Breast epithelium (tissue), 4 donors: ENCODE measurements around the gene NWD2. TPM values are rescaled to one million over a fixed set of nuclear protein-coding genes. Genes with fewer than 3 reads are reported as not detected.

ENCODE experiments used
- DNase-seq, 2 donors: peaks; one replicate each; pipeline ENCODE4 v3.0.0-alpha.2; 2019; ENCODE audit warnings: low spot score in 2 of 2
- H3K27ac ChIP-seq, 2 donors: fragments of 200-600 bp; sonication (generic) in 1 of 2; one replicate each; pipeline ENCODE4 v1.5.1; 2016 to 2019; ENCODE audit warnings: mild to moderate bottlenecking in 1 of 2
- H3K27me3 ChIP-seq, 2 donors: fragments of 200-600 bp; sonication (generic) in 1 of 2; one replicate each; pipeline versions ENCODE4 v1.5.1 to v1.6.0; 2017 to 2019; ENCODE audit warnings: control low read depth in 1 of 2, mild to moderate bottlenecking in 1 of 2
- H3K36me3 ChIP-seq: fragments of 200-600 bp; one replicate; pipeline ENCODE4 v1.5.1; 2019
- H3K4me1 ChIP-seq, 2 donors: fragments of 200-600 bp; sonication (generic); one replicate each; pipeline ENCODE4 v1.5.1; 2016 to 2019; ENCODE audit warnings: control low read depth in 1 of 2
- H3K4me3 ChIP-seq, 3 donors: fragments of 200-600 bp; sonication (generic); 1 replicate in 2 of 3; 2 replicates in 1 of 3; pipeline ENCODE4 v1.5.1; 2016 to 2019; ENCODE audit warnings: mild to moderate bottlenecking in 3 of 3, moderate library complexity in 2 of 3
- H3K9me3 ChIP-seq, 2 donors: fragments of 200-600 bp; sonication (generic) in 1 of 2; one replicate each; pipeline ENCODE4 v1.5.1; 2016 to 2019; ENCODE audit warnings: control low read depth in 1 of 2
- POLR2A ChIP-seq: fragments of 450-650 bp; IDR thresholded peaks from one replicate; pipeline ENCODE4 v1.6.1; 2016; ENCODE audit warnings: antibody characterized with exemption, mild to moderate bottlenecking, moderate library complexity
- POLR2AphosphoS5 ChIP-seq, 3 donors: sonication (generic); formaldehyde crosslinking; IDR thresholded peaks; one replicate each; pipeline ENCODE4 v1.6.1; 2017; ENCODE audit warnings: antibody characterized with exemption in 3 of 3
- intact Hi-C: fragments of 100-400 bp; cut with DNase I; formaldehyde crosslinking; loops from one replicate; pipeline ENCODE4 v1.15.1; 2023; ENCODE audit warnings: low total_unique reads
- total RNA-seq, 3 donors: library from RNA; depleted of rRNA; stranded (reverse); fragments of >200 nt; gene quantifications; one replicate each; pipeline ENCODE4 v1.1.0, GENCODE V29; 2016
- TF ChIP-seq, protein P1 (sequence below), 3 donors: fragments of 450-650 bp; IDR thresholded peaks; one replicate each; pipeline ENCODE4 v1.5.1; 2016 to 2017; ENCODE audit warnings: antibody characterized with exemption in 3 of 3, mild to moderate bottlenecking in 3 of 3, moderate library complexity in 3 of 3

NWD2 gene
- total RNA-seq, 3 donors from 2014 or later, result 0.48 to 2.2 (median 0.66) TPM

GRCh38 chr4:37470245-37470644, 225.7 kb downstream of the NWD2 start:
- intact Hi-C loops, result no loop called here
- DNase-seq, result no peak
- Histone ChIP-seq H3K27ac (no peak overlapping the region), H3K4me3 (no peak overlapping the region), H3K9me3 (no peaks in the 10 kb centered on the region), H3K27me3 (no peaks in the 10 kb centered on the region), H3K36me3 (no peaks in the 10 kb centered on the region), H3K4me1 (no peaks in the 10 kb centered on the region)
- TF ChIP-seq POLR2AphosphoS5 (IDR thresholded peaks at IDR 0.05) (no peak), POLR2A (no peak)
- TF ChIP-seq, protein P1, sequence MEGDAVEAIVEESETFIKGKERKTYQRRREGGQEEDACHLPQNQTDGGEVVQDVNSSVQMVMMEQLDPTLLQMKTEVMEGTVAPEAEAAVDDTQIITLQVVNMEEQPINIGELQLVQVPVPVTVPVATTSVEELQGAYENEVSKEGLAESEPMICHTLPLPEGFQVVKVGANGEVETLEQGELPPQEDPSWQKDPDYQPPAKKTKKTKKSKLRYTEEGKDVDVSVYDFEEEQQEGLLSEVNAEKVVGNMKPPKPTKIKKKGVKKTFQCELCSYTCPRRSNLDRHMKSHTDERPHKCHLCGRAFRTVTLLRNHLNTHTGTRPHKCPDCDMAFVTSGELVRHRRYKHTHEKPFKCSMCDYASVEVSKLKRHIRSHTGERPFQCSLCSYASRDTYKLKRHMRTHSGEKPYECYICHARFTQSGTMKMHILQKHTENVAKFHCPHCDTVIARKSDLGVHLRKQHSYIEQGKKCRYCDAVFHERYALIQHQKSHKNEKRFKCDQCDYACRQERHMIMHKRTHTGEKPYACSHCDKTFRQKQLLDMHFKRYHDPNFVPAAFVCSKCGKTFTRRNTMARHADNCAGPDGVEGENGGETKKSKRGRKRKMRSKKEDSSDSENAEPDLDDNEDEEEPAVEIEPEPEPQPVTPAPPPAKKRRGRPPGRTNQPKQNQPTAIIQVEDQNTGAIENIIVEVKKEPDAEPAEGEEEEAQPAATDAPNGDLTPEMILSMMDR (IDR thresholded peaks at IDR 0.05), result no peak

GRCh38 chr4:37471093-37471492, 226.6 kb downstream of the NWD2 start:
- Histone ChIP-seq H3K27me3 (no peaks in the 10 kb centered on the region), H3K36me3 (no peaks in the 10 kb centered on the region), H3K4me3 (no peak overlapping the region), H3K4me1 (no peaks in the 10 kb centered on the region), H3K9me3 (no peaks in the 10 kb centered on the region), H3K27ac (no peak overlapping the region)
- TF ChIP-seq POLR2A (no peak), POLR2AphosphoS5 (IDR thresholded peaks at IDR 0.05) (no peak)
- TF ChIP-seq, protein P1 (IDR thresholded peaks at IDR 0.05), result no peak
- intact Hi-C loops, result no loop called here
- DNase-seq, result no peak

GRCh38 chr4:37471971-37472370, 227.4 kb downstream of the NWD2 start:
- peak in 1 of 2 donors; percentile 53 for DNase-seq
- no peaks in the 10 kb centered on the region for H3K36me3 ChIP-seq
- no peaks in the 10 kb centered on the region for H3K27me3 ChIP-seq
- H3K9me3 ChIP-seq, result no peaks in the 10 kb centered on the region
- no peak overlapping the region for H3K4me3 ChIP-seq
- H3K4me1 ChIP-seq, result no peaks in the 10 kb centered on the region
- intact Hi-C loops, result no loop called here
- TF ChIP-seq, protein P1 (IDR thresholded peaks at IDR 0.05), result no peak
- no peak for TF ChIP-seq POLR2AphosphoS5 (IDR thresholded peaks at IDR 0.05)
- no peak for TF ChIP-seq POLR2A
- H3K27ac ChIP-seq, result peak overlapping the region in 1 of 2 donors; percentile 63

GRCh38 chr4:37473807-37474206, 229.3 kb downstream of the NWD2 start:
- Histone ChIP-seq H3K4me3 (no peak overlapping the region), H3K27ac (no peak overlapping the region), H3K27me3 (no peaks in the 10 kb centered on the region), H3K36me3 (no peaks in the 10 kb centered on the region), H3K4me1 (no peaks in the 10 kb centered on the region), H3K9me3 (no peaks in the 10 kb centered on the region)
- DNase-seq, result no peak
- intact Hi-C loops, result no loop called here
- TF ChIP-seq, protein P1 (IDR thresholded peaks at IDR 0.05), result no peak
- no peak for TF ChIP-seq POLR2AphosphoS5 (IDR thresholded peaks at IDR 0.05)
- TF ChIP-seq POLR2A, result no peak

DNA sequence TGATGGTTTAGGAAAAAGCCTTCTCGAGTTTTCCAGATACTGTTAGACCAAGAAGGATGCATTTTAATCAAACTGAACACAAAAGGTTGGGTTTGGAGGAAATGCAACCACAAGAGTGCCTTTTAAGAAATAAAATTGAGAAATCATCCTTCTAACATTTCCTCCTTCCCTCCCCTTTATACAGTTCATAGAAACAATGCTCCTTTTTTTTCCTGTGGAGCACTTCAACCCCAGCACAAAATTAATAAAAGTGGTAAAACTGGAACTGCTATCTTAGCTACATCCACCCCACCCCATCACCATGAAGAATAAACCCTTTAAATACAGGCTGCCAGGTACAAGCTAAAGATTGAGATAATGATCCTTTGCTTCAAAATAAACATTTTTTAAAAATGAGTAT, 230.5 kb downstream of the NWD2 start:
- no peak for DNase-seq
- TF ChIP-seq, protein P1 (IDR thresholded peaks at IDR 0.05), result no peak
- TF ChIP-seq POLR2A (no peak), POLR2AphosphoS5 (IDR thresholded peaks at IDR 0.05) (no peak)
- Histone ChIP-seq H3K4me3 (no peak overlapping the region), H3K9me3 (no peaks in the 10 kb centered on the region), H3K27ac (no peak overlapping the region), H3K4me1 (no peaks in the 10 kb centered on the region), H3K27me3 (no peaks in the 10 kb centered on the region), H3K36me3 (no peaks in the 10 kb centered on the region)
- intact Hi-C loops, result no loop called here
